Raji (cell line): ENCODE results near the gene PLEKHA6.

Experiments
- POLR2A ChIP-seq: IDR thresholded peaks from 2 replicates; pipeline ENCODE4 v1.6.1; 2011; ENCODE audit warnings: low read depth, low read length, control low read depth; ENCODE audit not compliant: insufficient read depth

Gene PLEKHA6

DNA sequence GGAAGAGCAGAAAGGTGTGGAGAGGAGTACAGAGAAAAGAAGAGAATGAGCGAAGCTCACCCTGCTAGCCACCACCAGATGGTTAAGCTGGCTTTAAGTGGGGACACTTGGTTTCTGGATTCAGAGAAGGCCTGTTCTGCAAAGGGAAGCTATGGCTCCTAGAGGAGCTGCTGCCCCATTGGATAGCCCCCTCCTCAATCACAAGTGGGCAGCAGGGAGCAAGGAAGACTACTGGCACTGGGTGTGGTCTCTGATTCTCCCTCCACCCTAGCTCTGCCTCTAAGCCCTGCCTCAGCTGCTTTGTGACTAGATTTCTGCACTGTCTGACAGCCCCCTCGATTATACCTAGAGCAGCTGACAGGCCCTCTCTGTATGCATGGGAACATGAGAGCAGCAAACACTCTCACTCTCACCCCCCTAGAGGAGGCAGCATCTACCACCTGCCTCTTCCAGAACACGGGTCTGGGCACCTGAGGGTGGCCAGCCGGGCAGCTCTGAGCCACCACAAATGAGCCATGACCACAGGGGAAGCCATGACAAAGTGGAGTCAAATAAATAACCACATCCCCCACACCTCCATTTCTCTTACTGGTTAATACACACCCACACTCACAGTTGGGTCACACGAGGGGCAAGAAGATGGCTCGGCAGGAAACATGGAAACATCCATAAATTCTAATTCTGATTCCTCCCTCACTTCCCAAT, 13.6 kb downstream of the PLEKHA6 start:
- TF ChIP-seq POLR2A = no peak

GRCh38 chr1:204345438-204345841, 14.3 kb downstream of the PLEKHA6 start:
- no peak for TF ChIP-seq POLR2A

DNA sequence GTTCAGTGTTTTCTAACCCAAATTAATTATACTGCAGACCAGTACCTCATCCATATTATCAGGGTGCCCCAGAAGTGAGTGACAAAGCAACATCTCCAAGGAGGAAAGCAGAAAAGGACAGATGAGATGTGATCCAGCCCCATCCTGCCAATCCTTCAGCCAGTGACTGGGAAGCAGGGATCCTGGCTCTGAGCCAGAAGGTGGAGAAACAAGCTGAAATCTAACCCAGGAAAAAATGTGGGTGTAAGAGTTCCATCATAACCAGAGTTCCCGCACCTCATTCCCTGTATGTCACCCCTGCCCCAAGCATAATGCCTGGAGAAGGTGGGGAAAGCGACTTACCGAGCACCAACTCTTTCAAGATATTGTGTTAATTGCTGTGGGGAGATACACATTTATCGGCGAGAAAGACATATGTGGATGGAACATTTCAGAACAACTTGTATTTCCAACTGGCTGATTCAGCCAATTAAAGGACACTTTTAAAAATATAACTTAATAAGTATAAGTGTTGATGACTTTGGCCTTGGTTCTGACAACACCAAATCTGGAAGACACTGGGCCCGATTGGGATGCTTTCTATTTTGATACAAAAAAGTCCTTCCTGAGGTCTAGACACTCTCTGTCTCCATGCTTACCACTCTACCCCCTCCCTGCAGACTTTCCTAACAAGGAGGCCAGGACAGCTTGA, 14.9 kb downstream of the PLEKHA6 start:
- TF ChIP-seq POLR2A = no peak

DNA sequence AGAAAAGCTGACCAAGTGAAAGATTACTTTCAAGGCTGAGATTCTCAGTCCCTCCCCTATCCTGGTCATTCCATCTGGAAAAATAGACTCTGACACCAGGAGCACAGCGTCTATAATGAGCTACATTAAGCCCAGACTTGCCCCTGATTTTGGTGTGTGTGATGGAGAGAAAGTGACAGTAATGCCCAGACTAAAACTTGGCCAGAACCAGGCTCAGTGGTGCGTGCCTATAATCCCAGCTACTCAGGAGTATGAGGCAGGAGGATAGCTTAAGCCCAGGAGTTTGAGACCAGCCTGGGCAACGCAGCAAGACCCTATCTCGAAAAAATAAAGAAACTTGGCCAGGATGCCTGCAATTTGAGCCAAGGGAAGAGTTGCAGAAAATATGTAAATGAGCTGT, 15.9 kb downstream of the PLEKHA6 start:
- TF ChIP-seq POLR2A = no peak

- TF ChIP-seq POLR2A = no peak
Observed at GRCh38 chr1:204343247-204343646, 16.5 kb downstream of the PLEKHA6 start.

GRCh38 chr1:204342310-204342709, 17.4 kb downstream of the PLEKHA6 start:
- no peak for TF ChIP-seq POLR2A

DNA sequence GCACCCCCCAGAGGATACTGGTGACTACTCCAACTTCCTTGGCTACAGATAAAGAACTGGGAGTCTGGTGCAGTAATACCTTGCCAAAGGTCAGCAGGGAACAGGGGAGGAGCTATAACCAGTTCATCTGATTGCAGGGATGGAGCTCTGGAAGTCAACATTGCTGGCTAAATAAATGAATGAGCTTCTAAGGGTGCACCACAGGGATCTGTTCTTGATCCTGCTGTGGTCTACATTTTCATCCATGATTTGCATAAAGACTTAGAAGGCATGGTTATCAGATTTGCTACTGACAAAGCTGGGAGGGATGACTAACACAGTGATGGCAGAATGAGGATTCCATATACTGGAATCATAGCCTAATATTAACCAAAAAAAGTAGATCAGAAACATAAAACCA, 18.3 kb downstream of the PLEKHA6 start:
- TF ChIP-seq POLR2A = no peak

DNA sequence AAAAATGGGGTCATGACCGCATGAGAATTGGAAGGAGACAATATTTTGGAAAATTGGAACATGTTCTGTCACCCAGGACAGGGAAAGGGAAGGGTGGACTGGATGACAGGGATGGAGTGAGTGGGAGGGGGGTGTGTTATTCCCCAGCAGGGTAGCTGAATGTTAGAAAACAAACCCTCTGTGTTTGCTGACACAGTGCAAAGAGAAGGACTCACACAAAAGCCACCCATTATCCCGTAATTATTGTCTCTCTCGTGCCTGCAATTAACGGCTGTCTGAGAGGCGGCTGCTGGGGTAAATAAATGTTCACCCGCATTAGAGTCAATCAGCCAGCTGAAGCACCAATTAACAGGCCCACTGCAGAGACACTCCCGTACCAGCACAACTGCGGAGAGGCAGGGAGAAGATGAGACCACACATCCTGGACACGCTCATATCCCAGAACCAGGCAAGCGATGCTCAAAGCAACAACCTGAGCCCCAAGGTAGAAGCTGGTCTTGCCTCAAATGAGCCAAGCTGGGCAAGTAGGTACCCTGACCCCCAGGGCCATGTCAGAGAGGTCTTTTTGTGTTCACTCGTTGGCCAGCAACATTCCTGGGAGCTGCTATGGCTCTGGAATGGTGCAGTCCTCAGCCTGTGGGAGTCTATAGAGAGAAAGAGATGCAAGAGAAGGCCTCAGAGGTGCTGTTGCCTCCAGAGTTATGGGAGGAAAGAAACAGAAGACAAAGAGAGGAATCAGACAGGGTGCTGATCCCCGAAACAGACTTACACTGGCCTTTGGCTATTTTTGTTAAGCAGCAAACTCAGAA, 19.4 kb downstream of the PLEKHA6 start:
- TF ChIP-seq POLR2A = no peak

DNA sequence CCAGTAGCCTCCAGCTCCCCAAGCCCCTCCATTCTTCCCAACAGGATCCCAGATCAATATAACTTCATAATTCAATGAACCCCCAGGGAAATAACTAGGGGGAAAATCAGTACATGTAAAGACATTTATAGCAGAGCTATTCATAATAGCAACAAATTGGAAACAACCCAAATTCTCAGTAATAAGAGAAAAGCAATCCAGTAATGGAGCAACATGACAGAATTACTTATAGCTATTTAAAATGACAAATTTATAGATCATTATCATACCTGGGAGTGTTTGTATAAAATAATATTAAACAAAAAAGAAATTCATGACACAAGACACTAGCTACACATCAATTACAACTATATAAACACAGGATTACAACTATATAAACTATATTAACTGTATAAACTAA, 20.2 kb downstream of the PLEKHA6 start:
- no peak for TF ChIP-seq POLR2A

GRCh38 chr1:204338997-204339396, 20.7 kb downstream of the PLEKHA6 start:
- TF ChIP-seq POLR2A = no peak

DNA sequence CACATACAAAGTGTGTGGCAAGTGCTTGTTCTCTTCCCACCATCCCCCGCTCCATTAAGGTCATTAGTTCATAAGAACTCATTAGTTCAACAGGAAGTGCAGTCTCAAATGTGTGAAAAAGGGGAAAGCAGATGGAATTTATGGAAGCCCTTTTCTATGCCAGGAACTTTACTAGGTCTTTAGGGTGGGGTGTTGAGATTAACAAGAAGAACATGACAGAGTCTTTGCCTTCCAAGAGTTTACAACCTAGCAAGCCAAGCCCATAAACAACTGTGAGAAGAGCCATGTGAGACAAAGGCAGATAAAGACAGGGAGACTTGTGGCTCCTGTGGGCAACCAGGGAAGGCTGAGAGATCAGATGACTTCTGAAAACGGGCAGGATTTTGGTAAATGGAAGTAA, 21.4 kb downstream of the PLEKHA6 start:
- TF ChIP-seq POLR2A = no peak

DNA sequence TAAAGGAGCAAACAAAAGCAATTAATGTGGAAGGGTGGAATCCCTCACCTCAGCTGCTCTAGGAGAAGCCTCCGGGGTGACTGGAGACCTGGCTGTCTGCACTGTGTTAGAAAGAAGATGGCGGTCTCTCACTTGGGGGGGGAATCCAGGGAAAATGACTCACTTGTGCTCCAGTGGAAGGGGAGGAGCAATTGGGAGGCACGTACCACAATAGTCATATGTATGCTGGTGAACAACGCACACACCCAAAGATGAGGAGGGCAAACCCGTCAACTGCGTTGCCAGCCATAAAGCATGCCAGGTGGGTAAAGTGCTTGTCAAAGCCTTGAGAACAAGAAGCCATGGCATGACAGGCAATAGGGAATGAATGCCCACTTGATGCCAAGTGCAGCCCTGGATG, 22.1 kb downstream of the PLEKHA6 start:
- TF ChIP-seq POLR2A = no peak

GRCh38 chr1:204337036-204337429, 22.7 kb downstream of the PLEKHA6 start:
- no peak for TF ChIP-seq POLR2A

GRCh38 chr1:204336421-204337035, 23.2 kb downstream of the PLEKHA6 start:
- TF ChIP-seq POLR2A = no peak

- no peak for TF ChIP-seq POLR2A
Observed at GRCh38 chr1:204335533-204335932, 24.2 kb downstream of the PLEKHA6 start.
